HG02885 (cell line): Measurements from ENCODE around the gene PGBD5.

ENCODE experiments used
- ATAC-seq: cut with Tn5 transposase; IDR thresholded peaks from one replicate; pipeline ENCODE4 v1.9.1; 2021; ENCODE audit warnings: mild to moderate bottlenecking; ENCODE audit not compliant: unreplicated experiment, poor library complexity

The PGBD5 gene

DNA sequence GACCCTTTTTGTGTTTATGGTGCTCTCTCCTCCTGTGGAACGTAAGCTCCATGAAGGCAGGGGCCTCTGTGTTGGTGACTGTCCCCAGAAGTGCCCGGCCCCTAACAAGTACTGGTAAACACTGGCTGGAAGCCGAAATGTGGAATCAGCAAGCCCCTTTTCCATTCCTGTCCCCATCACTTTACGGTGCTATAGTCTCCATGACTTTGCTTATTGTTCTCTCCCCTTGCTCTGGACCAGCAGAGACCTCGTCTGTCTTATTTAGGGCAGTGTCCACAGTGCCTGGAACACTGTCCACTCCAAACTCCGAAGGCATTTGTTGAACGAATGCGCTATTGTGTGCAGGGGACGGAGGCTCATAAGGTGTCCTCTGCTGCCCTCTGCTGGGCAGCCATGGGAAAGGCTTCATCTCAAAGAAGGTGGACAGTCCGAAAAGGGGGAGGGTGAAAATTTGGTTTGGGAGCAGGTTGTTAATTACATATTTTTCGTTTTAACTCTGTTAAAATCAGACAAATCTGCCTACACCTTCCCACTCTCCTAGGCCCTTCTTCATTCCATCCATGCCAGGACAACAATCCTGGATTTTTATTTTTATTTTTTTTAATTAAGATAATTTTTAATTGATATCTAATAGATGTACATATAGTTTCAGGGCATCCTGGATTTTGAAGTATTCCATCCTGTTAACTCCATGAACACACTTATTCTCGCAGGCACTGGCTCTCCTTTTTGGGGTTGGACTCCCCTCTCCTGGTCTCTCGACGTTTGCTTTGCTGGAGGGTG lies 115.6 kb downstream of the PGBD5 start:
- peak; percentile 62 for ATAC-seq

GRCh38 chr1:230309646-230310177 lies 116.4 kb downstream of the PGBD5 start:
- no peak for ATAC-seq

GRCh38 chr1:230308821-230309220 lies 117.3 kb downstream of the PGBD5 start:
- no peak for ATAC-seq

DNA sequence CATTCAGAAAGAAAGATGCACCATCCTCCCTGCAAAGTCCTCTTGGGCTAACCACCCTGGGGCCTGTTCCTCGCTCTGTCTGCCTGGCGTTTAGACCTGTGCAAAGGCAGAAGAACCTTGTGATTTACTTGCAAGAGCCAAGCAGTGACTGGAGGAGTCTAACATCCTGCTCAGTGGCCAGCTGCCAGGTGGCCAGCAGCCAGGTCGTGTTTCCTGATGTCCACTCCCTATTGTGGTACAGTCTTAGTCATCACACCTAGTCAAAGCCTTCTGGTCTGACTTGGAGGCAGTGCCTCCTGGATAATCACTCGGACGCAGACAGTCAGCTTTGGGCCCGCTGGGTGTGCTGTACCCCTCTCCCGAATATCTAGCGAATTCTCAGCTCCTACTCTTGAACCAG lies 118.1 kb downstream of the PGBD5 start:
- ATAC-seq, result no peak

GRCh38 chr1:230307213-230307612 lies 118.9 kb downstream of the PGBD5 start:
- ATAC-seq, result no peak

DNA sequence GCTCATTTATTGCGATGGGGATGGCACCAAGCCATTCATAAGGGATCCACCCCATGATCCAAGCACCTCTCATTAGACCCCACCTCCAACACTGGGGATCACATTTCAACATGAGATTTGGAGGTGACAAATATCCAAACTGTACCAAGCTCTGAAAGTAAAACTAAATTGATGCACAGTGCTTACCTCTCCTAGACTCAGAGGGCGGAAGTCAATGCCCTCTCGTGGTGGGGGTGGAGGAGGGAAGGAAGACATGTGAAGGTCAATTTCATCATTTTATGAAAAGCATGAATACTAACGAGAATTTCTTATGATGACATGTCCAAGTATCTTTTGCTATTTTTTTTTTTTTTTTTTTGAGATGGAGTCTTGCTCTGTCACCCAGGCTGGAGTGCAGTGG lies 120.0 kb downstream of the PGBD5 start:
- peak; percentile 62 for ATAC-seq

DNA sequence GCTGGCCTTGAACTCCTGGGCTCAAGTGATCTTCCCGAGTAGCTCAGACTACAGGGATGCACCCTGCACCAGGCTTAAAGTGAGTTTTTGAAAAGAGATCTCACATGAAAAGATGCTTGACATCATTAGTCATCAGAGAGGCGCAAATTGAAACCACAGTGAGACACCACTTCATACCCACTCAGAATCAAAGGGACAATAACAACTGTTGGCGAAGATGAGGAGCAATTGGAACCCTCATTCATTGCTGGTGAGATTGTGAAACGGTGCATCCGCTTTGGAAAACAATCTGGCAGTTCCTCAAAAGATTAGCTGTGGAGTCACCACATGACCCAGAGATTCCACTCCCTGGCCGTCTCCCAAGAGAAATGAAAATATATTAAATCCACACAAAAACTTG lies 122.3 kb downstream of the PGBD5 start:
- no peak for ATAC-seq

DNA sequence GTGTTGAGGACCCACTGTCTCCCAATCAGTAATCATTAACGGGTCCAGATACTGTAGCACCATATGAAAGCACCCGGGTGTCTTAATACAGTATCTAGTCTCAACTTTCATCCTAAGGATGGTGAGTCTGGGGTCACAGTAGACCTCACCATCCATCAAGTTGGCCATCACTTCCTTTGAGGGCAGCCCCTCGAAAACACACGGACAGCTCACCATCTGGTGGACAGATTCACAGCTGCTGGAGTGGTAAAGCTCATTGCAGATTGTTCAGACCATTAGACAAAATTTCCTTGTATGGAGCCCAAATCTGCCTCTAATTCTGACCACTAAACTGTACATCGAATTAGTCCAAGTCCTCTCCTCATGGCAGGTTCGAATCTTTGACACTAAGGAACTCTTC lies 123.1 kb downstream of the PGBD5 start:
- ATAC-seq, result no peak

- no peak for ATAC-seq
Observed at GRCh38 chr1:230301822-230302221, 124.3 kb downstream of the PGBD5 start.

- ATAC-seq, result no peak
Observed at GRCh38 chr1:230301322-230301721, 124.8 kb downstream of the PGBD5 start.

DNA sequence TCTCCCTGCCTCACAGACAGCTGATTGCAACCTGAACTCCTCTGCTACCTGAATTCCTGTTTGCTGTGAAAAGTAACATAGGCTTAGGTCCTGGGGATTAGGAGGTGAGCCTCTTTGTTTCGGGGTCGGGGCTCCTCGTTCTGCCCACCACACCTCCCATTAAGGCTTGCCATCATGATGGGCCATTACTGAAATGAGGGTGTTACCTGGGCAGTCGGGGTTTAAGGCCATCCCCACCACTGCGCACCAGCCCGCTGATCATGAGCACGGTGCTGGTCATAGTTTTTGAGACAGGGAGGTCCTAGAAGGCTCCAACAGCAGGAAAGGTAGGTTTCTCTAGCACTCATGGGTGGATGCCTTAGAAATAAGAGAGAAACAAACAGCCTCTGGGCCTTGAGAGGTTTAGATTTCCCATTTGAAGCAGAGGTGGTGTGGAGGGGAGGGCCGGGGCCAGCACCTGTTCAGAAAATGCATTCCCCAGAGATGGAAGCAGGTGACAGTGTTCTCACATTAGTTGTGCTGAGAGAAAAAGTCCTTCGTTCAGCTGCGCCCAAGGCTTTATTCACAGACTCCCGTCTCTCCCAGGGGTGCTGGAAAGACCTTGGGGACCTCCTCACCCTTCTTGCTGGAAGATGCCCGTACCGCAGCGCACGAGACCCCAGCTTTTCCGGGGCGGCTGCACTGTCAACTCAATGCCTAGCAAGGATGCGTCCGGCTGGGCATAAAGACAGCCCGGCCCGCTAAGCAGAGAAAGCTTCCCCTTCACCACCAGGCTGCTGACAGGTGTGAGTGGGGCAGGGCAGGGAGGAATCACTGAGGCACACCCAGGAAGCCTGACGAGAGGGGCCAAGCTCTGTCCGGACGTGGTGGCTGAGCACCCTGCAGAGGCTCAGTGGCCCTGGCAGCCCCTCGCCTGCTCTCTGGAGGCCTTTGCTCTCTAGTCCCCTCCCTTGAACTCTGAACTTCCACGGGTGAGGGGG lies 125.5 kb downstream of the PGBD5 start:
- no peak for ATAC-seq

DNA sequence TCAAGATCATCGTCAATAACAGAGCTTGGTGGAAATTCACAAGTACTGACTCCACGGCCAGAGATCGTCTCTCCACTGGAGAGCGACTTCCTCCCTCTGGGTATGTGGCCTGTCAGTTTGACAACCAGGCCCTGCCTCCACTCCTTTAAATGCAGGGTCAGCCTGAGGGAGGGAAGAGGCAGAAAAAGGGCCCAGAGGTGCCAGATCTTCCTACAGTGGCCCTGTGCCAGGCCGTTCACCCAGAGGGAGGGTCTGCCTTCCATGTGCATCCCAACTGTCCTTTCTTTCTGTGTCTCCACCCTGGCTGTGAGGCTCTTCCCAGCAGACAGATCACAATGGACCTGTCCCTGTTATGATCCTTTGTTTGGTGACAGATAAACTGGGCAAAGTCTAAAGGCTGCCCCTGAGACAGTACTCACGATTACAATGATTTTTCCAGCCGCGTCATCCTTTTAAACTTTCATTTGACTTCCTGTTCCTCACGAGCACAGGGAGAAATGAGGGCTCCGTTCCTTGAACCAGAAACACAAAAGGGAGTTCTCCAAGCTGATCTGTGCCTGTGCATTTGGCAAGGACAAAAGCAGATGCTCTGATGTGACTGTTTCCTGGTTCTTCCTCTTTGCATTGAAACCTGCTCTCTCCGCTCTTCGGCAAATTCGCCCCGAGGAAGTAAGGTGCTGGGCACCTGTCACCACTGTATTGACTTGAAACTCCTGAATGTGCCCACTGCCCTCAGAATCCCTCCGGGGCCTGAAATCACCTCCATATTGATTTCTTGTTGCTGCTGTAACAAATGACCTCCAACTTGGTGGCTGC lies 126.7 kb downstream of the PGBD5 start:
- no peak for ATAC-seq

DNA sequence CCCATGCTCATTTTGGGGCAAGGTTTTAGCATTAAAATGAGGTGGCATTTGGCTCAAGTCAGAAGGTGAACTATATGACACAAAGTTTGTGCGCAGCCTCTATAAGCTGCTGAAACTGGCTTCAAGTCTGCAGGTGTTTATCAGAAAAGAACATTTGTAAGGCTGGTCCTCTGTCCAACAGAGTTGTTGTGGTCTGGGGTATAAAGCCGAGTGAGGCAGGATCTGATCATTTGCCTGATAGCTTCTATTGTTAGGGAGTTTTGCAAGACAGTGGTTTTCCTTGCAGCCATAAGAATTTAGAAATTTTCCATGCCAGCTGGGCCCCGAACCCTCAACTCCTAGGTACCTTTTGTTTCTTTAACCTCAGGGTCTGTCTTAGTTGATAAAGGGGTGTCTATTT lies 130.8 kb downstream of the PGBD5 start:
- ATAC-seq, result no peak

DNA sequence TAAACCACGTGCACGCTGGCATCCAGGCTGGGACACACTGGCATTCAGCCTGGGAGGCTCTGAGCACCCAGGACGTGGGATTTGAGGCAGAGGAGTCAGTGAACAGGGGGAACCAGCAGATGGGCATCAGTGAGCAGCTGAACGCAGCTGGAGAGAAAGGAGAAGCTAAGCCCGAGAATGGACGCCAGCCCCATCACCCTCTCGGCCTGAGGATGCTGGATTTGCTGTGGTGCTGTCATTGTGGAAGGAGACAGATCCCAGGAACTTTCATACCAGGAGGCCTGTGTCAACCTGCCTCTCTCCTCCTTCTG lies 132.8 kb downstream of the PGBD5 start:
- no peak for ATAC-seq

- ATAC-seq, result no peak
Observed at GRCh38 chr1:230292689-230293389, 133.3 kb downstream of the PGBD5 start.

- ATAC-seq, result no peak
Observed at GRCh38 chr1:230291731-230292620, 134.2 kb downstream of the PGBD5 start.

GRCh38 chr1:230289350-230289644 lies 136.8 kb downstream of the PGBD5 start:
- no peak for ATAC-seq

DNA sequence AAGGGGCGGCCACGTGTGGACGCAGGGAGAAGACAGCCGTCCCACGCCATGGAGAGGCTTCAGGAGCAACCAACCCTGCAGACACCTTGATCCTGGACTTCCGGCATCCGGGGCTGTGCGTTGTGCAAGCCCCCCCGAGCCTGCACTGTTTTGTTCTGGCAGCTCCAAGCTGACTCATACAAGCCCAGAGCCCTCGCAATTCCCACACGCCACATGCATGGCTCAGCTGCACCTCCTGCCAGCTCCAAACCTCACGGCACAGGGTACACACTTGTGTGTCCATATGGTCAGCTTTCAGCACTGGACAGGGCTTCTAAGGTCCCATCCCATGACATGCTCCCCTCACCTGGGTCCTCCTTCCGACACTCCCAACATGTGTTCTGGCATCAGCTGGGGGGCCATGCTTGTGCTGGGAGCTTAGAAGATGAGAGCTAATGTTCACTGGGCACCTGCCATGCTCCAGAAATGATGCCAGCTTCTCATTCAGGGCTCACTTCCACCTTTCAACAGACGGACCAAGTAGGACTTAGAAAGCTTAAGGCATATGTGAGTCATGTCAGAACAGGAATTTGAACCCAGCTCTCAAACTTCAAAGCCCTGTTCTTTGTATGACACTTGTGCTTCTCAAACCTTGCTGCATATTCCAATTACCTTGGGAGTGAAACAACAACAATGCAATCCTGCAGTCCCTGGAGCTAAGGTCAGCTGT lies 137.3 kb downstream of the PGBD5 start:
- ATAC-seq, result no peak
